ENCODE results near the gene C22orf15. TPM values are rescaled to one million over a fixed set of nuclear protein-coding genes. Genes with fewer than 3 reads are reported as not detected.

C22orf15 gene
- total and polyA plus RNA-seq, 2 of the 8 experiments (the other 6 are each of a cell fraction or from before 2014, with no cell fraction given), result 4.2 to 4.9 TPM

DNA sequence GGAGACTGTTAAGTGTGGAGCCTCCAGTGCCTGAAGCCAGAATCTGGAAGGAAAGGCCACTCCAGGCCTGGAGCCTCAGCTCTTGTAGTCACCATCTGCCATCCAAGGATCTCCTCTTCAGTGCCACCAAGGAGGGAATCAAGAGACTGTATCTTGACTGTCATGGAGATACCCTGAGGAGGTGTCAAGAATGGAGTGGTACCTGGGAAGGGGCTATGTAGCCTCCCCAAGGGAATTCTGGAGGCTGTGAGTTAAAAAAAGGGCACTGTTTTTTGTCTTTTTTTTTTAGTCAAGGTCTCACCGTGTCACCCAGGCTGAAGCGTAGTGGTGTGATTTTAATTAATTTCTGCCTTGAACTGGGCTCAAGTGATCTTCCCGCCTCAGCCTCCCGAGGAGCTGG lies 3.2 kb upstream of the C22orf15 start:
- DNase-seq (ENCODE audit: low read depth in 1 of 2, low spot score in 2 of 2) (no peak), FAIRE-seq (no peak)
- peaks cover 0 to 3% of the 10 kb centered on the region in 2 experiments for H4K20me1 ChIP-seq (replicated peaks in 1 of 2; ENCODE audit: control insufficient read depth in 1 of 2, insufficient read depth in 2 of 2, low read length in 2 of 2)
- 0 out of 2 replicates have a peak overlapping the region, but pooled peaks have one; percentile 17 for H2BK12ac ChIP-seq (ENCODE audit: low read depth, low read length)
- no peaks in the 10 kb centered on the region for H3K36me3 ChIP-seq (ENCODE audit: control insufficient read depth in 2 of 4, insufficient read depth in 4 of 4, low read length in 3 of 4)
- H2BK120ac ChIP-seq (replicated peaks; ENCODE audit: low read depth, low read length), result no peak overlapping the region
- no peak overlapping the region for H3K23ac ChIP-seq (ENCODE audit: insufficient read length)
- H3K4me1 ChIP-seq (replicated peaks in 1 of 4; ENCODE audit: control insufficient read depth in 3 of 4, insufficient read depth in 4 of 4, low read length in 3 of 4), result peaks cover 0 to 18% (median 13%) of the 10 kb centered on the region in 4 experiments; a peak in 5 of 7 replicates
- 91% methylated on average over 4 of the region's 4 CpGs; no CpG with 5 or more reads in 1 of the 2 experiments for WGBS, 2 experiments (ENCODE audit: extremely low coverage in 1 of 2, insufficient coverage in 1 of 2, insufficient read length in 1 of 2, insufficient replicate concordance in 2 of 2, low coverage in 1 of 2, low lambda C conversion rate in 2 of 2, missing lambda C conversion rate in 1 of 2)
- POLR2A ChIA-PET (ENCODE audit: partially characterized antibody), result interaction anchor here (1.0 to 1.6 kb wide), 3 partner anchors 8 to 14 kb away, joined by 3 to 4 read pairs (median 3); partner anchors contain the start of genes CHCHD10 and MMP11
- CTCF ChIA-PET (ENCODE audit: partially characterized antibody), result interaction anchor here (2.0 kb wide), 1 partner anchor 90 kb away, joined by 4 read pairs; no protein-coding TSS in a partner anchor
- H3K27ac ChIP-seq (ENCODE audit: low read depth, low read length), result no peak overlapping the region
- H3K9me3 ChIP-seq (ENCODE audit: insufficient read depth in 2 of 2, low read depth in 1 of 2, low read length in 1 of 2), result no peaks in the 10 kb centered on the region
- H2BK20ac ChIP-seq (ENCODE audit: low read length), result no peak overlapping the region
- H3K14ac ChIP-seq (ENCODE audit: insufficient read length), result no peak overlapping the region
- H2AFZ ChIP-seq (ENCODE audit: low read length), result no peak overlapping the region
- no peaks in the 10 kb centered on the region for H3K79me2 ChIP-seq (ENCODE audit: control insufficient read depth in 1 of 2, insufficient read depth in 2 of 2, low read length in 2 of 2)
- no peak overlapping the region for H3K56ac ChIP-seq (replicated peaks; ENCODE audit: insufficient read length, low read depth, low read length)
- no peak overlapping the region for H3K9ac ChIP-seq (replicated peaks in 1 of 4; ENCODE audit: extremely low read depth in 1 of 4, low read depth in 3 of 4, low read length in 3 of 4)
- no peak overlapping the region for H2BK5ac ChIP-seq (ENCODE audit: low read depth, low read length)
- H3K23me2 ChIP-seq (ENCODE audit: low read depth, low read length), result peaks cover 5% of the 10 kb centered on the region; the same call in 1 of the 2 replicates
- no peak overlapping the region for H4K8ac ChIP-seq (ENCODE audit: extremely low read depth, insufficient read depth, low read length)
- no peak overlapping the region for H2AK5ac ChIP-seq (ENCODE audit: low read depth, low read length)
- no peak overlapping the region for H3K4me3 ChIP-seq (ENCODE audit: extremely low read depth in 1 of 4, insufficient read depth in 2 of 4, low read depth in 3 of 4, low read length in 4 of 4)
- H3K4ac ChIP-seq (replicated peaks; ENCODE audit: insufficient read length, low read depth, low read length), result no peak overlapping the region
- H2BK15ac ChIP-seq (ENCODE audit: low read length), result no peak overlapping the region
- H3K79me1 ChIP-seq (ENCODE audit: low read depth, low read length), result no peaks in the 10 kb centered on the region
- no peak overlapping the region for H4K91ac ChIP-seq (replicated peaks; ENCODE audit: insufficient read length, low read length)
- H3K18ac ChIP-seq (ENCODE audit: extremely low read depth, low read length), result no peak overlapping the region
- H3K27me3 ChIP-seq (replicated peaks in 1 of 4; ENCODE audit: control insufficient read depth in 3 of 4, extremely low read depth in 1 of 4, insufficient read depth in 3 of 4, low read length in 3 of 4), result peaks cover 0 to 3% (median 1%) of the 10 kb centered on the region in 4 experiments; a peak in 3 of 7 replicates
- H4K5ac ChIP-seq (ENCODE audit: insufficient read length, low read depth, low read length), result no peak overlapping the region
- no peak overlapping the region for H3K4me2 ChIP-seq (ENCODE audit: insufficient read depth in 1 of 2, low read depth in 2 of 2, low read length in 2 of 2)
- no peak for TF ChIP-seq ASH2L (IDR thresholded peaks at IDR 0.05; ENCODE audit: low read length)
- no peak for TF ChIP-seq CHD1 (IDR thresholded peaks at IDR 0.05; ENCODE audit: low read depth, low read length)
- no peak for TF ChIP-seq ZNF274 (IDR thresholded peaks at IDR 0.05; ENCODE audit: borderline replicate concordance, extremely low read depth, low read length)
- TF ChIP-seq KDM4A (IDR thresholded peaks at IDR 0.05; ENCODE audit: low read depth, low read length, severe bottlenecking), result no peak
- TF ChIP-seq RBBP5 (IDR thresholded peaks at IDR 0.05; ENCODE audit: borderline replicate concordance, low read depth, low read length), result no peak
- TF ChIP-seq SUZ12 (IDR thresholded peaks at IDR 0.05; ENCODE audit: low read length), result no peak
- TF ChIP-seq SIN3A (conservative IDR thresholded peaks at IDR 0.05 in 1 of 2, IDR thresholded peaks at IDR 0.05 in 1 of 2; ENCODE audit: low read depth in 1 of 2, low read length in 2 of 2), result no peak
- no peak for TF ChIP-seq SP2 (IDR thresholded peaks at IDR 0.05; ENCODE audit: low read length)
- TF ChIP-seq, protein P1, sequence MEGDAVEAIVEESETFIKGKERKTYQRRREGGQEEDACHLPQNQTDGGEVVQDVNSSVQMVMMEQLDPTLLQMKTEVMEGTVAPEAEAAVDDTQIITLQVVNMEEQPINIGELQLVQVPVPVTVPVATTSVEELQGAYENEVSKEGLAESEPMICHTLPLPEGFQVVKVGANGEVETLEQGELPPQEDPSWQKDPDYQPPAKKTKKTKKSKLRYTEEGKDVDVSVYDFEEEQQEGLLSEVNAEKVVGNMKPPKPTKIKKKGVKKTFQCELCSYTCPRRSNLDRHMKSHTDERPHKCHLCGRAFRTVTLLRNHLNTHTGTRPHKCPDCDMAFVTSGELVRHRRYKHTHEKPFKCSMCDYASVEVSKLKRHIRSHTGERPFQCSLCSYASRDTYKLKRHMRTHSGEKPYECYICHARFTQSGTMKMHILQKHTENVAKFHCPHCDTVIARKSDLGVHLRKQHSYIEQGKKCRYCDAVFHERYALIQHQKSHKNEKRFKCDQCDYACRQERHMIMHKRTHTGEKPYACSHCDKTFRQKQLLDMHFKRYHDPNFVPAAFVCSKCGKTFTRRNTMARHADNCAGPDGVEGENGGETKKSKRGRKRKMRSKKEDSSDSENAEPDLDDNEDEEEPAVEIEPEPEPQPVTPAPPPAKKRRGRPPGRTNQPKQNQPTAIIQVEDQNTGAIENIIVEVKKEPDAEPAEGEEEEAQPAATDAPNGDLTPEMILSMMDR (IDR thresholded peaks at IDR 0.05; ENCODE audit: control extremely low read depth in 1 of 3, insufficient read depth in 1 of 3, low read depth in 1 of 3, low read length in 3 of 3), result no peak
- no peak for TF ChIP-seq HDAC6 (IDR thresholded peaks at IDR 0.05; ENCODE audit: low read depth, low read length)
- TF ChIP-seq CTBP2 (IDR thresholded peaks at IDR 0.05; ENCODE audit: borderline replicate concordance, insufficient read depth, insufficient read length, low read length), result no peak

Measured in H1 (cell line).